HG03196 (cell line): Measurements from ENCODE around the gene FAM3B.

ENCODE experiments used
- ATAC-seq: cut with Tn5 transposase; IDR thresholded peaks from one replicate; pipeline ENCODE4 v1.9.1; 2021; ENCODE audit not compliant: unreplicated experiment

Gene FAM3B

DNA sequence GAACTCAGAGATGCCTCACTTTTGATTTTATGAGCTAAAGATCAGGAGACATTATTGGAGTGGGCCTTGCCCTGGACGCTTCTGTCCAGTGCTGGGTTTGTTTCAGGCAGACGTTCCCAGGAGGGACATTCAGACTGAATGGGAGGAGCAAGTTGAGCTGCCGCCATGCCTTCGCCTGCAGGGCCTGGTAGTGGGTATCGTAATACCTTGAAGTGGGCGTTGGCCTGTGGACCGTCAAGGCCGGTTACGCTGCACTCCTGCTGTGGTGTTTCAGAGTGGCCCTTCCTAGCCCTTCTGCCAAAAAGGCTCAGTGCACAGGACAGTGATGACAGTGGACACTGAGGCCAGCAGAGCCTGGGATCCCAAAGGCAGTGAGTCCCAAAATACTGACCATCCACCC, 1.6 kb downstream of the FAM3B start:
- ATAC-seq: no peak

- no peak for ATAC-seq
Measured at GRCh38 chr21:41319273-41319672, 2.7 kb downstream of the FAM3B start.

GRCh38 chr21:41321211-41321907, 4.8 kb downstream of the FAM3B start:
- ATAC-seq: no peak

GRCh38 chr21:41321908-41322495, 5.4 kb downstream of the FAM3B start:
- no peak for ATAC-seq

DNA sequence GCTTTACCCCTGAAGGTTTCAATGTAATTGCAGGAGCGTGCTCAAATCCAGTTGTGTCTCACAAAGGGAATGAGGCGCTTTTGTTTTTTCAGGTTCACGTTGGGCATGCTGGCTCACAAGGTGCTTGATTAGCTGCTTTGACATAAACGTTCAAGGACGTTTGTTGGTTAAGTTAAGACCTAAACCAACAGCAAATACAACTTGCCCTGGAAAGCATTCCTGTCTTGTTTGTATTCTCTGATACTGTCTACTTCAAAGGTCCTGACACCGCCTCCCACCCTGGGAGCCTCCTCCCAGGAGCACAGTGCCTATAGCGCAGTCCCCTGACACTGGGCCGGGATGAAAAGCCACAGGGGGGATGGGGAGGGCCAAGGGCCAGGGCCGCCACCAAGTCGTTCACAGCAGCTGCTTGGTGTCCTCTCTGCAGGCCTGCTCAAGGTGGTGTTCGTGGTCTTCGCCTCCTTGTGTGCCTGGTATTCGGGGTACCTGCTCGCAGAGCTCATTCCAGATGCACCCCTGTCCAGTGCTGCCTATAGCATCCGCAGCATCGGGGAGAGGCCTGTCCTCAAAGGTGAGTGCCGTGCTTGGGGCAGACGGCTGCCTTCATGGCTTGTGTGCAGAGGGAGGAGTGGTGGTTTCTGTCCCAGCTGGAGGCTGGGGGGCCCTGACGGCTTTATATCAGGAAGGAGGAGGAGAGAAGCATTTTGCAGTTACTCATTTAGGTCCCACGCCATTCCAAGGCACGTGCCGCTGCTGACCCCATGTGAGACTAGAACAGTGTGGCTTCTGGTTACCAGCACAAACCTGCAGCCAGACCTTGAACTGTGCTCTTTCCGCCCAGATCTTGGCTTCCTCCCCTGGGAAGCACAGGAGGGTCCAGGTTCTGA, 6.1 kb downstream of the FAM3B start:
- no peak for ATAC-seq

DNA sequence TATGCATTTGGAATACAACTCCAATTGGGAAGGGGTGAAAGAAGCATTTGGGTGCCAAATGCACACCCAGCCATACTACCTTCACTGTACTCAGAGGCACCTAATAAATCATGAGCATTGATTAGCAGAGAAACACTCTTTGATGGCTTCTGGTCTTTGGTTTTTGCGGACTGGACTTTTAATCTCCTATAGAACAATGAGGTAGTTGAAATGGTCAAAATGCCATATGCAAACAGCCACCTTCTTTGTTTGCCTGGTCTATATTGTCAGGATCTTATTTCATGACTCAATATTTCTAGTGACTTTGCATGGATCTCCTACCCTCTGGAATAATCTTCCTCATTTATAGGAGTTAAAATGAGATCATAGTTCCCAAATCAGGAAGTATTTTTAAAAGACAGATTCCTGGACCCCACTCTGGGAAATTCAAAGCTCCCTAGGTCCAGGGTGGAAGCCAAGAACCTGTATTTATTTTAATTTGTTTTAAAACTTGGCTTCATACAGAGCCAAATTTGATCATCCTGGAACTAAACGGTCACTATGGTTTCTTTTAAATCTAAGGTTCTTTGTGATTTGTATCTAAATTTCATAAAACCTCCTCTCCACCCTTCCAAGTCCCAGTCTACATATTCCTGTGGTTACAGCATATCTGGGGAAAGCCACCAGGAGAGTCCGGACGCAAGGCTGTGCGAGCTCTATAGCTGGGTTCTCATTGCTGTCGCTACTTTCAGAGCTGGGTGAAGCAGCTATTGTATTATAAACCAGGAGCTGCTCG, 8.7 kb downstream of the FAM3B start:
- ATAC-seq: no peak

GRCh38 chr21:41326414-41327080, 9.9 kb downstream of the FAM3B start:
- ATAC-seq: no peak

DNA sequence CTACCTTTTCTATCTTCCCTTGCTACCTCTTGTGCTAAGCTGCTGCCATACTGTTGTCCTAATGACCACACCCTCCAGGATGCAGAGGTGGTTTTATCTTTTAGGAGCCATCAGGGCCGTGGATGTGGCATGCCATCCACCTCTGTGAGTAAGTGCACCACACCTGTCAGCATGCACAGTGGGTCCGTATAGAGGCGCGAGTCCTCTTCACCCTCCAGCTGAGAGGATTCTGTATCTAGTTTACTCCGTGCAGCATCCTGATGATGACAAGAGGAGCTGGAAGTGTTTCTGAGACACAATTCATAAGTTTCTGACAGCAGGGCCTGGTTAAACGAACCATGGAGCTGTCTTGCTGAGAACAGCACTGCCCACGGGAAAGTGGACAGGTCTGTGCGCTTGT, 11.2 kb downstream of the FAM3B start:
- ATAC-seq: no peak

- no peak for ATAC-seq
Measured at GRCh38 chr21:41328660-41329607, 12.3 kb downstream of the FAM3B start.

DNA sequence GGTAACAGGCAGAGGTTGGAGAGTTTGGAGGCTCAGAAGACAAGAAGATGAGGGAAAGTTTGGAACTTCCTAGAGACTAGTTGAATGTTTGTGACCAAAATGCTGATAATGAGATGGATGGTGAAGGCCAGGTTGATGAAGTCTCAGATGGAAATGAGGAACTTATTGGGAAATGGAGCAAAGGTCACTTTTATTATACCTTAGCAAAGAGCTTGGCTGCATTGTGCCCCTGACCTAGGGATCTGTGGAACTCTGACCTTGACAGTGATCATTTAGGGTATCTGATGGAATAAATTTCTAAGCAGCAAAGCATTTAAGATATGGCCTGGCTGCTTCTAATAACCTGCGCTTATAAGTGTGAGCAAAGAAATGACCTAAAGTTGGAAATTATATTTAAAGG, 17.2 kb downstream of the FAM3B start:
- no peak for ATAC-seq

- ATAC-seq: no peak
Measured at GRCh38 chr21:41337515-41337914, 20.9 kb downstream of the FAM3B start.

GRCh38 chr21:41338455-41338854, 21.9 kb downstream of the FAM3B start:
- ATAC-seq: no peak

GRCh38 chr21:41342035-41342434, 25.4 kb downstream of the FAM3B start:
- ATAC-seq: no peak

DNA sequence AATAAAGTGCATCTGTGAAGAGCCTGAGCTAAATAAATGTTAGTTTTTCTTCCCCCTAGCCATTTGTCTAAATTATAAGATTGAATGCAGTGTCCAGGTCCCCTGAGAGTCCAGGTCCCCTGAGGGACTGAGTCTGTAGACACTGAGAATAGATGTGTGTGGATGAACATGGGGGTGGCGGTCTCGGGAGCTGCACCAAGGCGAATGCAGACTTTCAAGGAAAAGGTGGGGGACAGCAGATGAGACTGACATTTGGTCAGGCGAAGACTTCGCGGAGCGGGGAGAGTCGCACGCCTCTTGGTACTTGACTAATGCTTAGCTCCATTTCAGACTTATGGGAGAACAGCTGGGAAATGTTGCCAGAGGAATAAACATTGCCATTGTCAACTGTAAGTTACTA, 27.5 kb downstream of the FAM3B start:
- no peak for ATAC-seq

DNA sequence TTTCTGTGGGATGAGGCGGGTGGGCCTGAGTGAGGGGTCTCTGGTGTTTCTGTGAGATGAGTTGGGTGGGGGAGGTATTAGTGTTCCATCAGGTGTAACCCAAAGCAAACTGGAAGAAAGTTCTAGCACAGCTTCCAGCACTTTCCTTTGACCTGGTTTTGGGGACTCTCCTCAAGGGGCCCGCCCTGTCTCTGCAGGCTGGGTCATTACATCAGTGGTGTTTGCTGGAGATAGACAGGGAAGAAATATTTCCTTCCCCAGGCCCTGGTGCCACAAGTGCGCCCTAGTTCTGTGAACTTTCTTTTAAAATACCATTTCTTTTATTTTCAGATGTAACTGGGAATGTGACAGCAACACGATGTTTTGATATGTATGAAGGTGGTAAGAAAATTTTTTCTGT, 28.8 kb downstream of the FAM3B start:
- ATAC-seq: no peak

GRCh38 chr21:41345934-41346685, 29.5 kb downstream of the FAM3B start:
- no peak for ATAC-seq

GRCh38 chr21:41346758-41347157, 30.2 kb downstream of the FAM3B start:
- ATAC-seq: no peak

DNA sequence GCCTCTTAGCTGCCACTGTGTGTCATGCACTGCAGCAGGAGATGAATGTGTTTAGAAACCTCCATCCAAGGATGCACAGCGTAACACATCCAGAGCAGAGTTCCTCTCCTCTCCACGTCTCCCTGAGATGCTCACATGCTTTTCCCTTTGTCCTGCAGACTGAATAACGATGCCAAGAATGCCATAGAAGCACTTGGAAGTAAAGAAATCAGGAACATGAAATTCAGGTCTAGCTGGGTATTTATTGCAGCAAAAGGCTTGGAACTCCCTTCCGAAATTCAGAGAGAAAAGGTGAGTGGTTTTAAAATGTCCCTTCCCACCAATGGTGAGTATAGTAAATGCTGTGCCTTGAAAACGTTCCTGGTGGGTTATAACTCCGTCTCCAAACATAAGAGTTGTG, 31.8 kb downstream of the FAM3B start:
- no peak for ATAC-seq

GRCh38 chr21:41349126-41349525, 32.5 kb downstream of the FAM3B start:
- ATAC-seq: no peak
